ENCODE results near the gene GRID1.

- TF ChIP-seq CTCF (IDR thresholded peaks at IDR 0.05) = no peak
- TF ChIP-seq ESRRA (CRISPR knock-in tag; IDR thresholded peaks at IDR 0.05; ENCODE audit: borderline replicate concordance) = no peak
- no peak for TF ChIP-seq ZNF671 (CRISPR knock-in tag; IDR thresholded peaks at IDR 0.05)
- no peak for TF ChIP-seq CREB1 (CRISPR knock-in tag; IDR thresholded peaks at IDR 0.05)
- TF ChIP-seq SP1 (CRISPR knock-in tag; conservative IDR thresholded peaks at IDR 0.05) = no peak
- no peak for TF ChIP-seq ELF4 (CRISPR knock-in tag; IDR thresholded peaks at IDR 0.05; ENCODE audit: low read depth)
- no peak for TF ChIP-seq NR3C1 (CRISPR knock-in tag; conservative IDR thresholded peaks at IDR 0.05; ENCODE audit: low read depth)
- TF ChIP-seq JUN (CRISPR knock-in tag; IDR thresholded peaks at IDR 0.05) = no peak
- no peak for TF ChIP-seq NFYB (CRISPR knock-in tag; conservative IDR thresholded peaks at IDR 0.05; ENCODE audit: low read depth)
- TF ChIP-seq SOX15 (CRISPR knock-in tag; IDR thresholded peaks at IDR 0.05) = no peak
- TF ChIP-seq, protein P1, sequence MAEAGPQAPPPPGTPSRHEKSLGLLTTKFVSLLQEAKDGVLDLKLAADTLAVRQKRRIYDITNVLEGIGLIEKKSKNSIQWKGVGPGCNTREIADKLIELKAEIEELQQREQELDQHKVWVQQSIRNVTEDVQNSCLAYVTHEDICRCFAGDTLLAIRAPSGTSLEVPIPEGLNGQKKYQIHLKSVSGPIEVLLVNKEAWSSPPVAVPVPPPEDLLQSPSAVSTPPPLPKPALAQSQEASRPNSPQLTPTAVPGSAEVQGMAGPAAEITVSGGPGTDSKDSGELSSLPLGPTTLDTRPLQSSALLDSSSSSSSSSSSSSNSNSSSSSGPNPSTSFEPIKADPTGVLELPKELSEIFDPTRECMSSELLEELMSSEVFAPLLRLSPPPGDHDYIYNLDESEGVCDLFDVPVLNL (CRISPR knock-in tag; IDR thresholded peaks at IDR 0.05; ENCODE audit: borderline replicate concordance, low read depth) = no peak
Observed at GRCh38 chr10:85857305-85857704, 509.3 kb downstream of the GRID1 start.

Data from WTC11 (cell line).